Activated CD4-positive, CD25-positive, alpha-beta regulatory T cell (primary cell): ENCODE data around the gene HRC.
"Not testable (repeated sequence)": the region's sequence is repeated elsewhere in the genome, so short reads cannot be mapped to it uniquely, and the experiment has no call there.

ENCODE experiments used
- DNase-seq, 4 experiments: peaks; one replicate each; lab custom pipeline; 2025; lab: John Stamatoyannopoulos, UW

Gene HRC

GRCh38 chr19:49160450-49161189 lies 5.4 kb upstream of the HRC start:
- no peak for DNase-seq

DNA sequence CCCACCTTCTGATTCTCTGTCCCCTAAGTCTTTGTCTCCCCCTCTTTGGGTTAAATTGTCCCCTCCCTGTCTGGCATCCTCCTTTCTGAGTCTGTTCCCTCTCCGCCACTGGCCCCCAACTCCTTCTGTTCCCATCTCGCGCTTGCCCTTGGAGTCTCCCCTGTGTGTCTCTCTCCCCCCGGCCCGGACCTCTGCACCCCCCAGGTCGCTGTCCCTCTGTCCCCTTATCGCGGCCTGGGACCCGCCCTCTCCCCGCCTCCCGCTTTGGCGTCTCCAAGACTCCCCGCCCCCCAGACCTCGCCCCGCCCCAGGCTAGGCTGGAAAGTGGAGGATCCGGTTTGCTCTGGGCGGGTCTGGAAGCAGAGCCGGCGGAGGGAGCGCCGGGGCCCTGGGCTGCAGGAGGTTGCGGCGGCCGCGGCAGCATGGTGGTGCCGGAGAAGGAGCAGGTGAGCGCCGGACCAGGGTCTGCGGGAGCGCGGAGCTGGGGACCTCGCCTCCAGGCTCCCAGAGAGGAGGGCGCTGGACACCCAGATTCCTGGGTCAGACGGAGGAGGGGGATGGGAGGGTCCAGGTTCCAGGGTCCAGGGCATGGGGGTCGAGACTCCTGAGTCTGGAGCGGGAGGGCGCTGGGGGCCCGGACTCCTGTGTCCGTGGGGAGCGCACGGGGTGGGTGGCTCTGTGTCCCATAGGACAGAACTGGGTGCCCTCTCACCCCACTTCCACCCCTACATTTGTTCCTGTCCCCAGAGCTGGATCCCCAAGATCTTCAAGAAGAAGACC lies 2.4 kb upstream of the HRC start, which contains the start of gene TRPM4:
TRPM4 (plus strand) TSS at position 348 of the 780 bp plus-strand sequence; CDS start at position 423, 75 bp downstream.
- DNase-seq: peak in 1 of 4 experiments; percentile 13

- DNase-seq: no peak
Measured at GRCh38 chr19:49155820-49156346, 687 bp upstream of the HRC start.

DNA sequence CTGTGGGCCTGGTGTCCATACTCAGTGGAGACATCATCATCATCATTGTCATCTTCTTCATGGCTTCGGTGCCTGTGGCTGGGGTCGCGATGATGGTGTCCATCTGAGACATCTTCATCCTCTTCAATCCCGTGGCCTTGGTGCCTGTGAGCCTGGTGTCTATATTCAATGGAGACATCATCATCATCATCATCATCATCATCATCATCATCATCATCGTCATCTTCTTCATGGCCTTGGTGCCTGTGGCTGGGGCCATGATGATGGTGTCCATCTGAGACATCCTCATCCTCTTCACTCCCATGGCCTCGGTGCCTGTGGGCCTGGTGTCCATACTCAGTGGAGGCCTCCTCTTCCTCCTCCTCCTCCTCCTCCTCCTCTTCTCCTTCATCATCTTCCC lies 917 bp downstream of the HRC start:
- no peak for DNase-seq

DNA sequence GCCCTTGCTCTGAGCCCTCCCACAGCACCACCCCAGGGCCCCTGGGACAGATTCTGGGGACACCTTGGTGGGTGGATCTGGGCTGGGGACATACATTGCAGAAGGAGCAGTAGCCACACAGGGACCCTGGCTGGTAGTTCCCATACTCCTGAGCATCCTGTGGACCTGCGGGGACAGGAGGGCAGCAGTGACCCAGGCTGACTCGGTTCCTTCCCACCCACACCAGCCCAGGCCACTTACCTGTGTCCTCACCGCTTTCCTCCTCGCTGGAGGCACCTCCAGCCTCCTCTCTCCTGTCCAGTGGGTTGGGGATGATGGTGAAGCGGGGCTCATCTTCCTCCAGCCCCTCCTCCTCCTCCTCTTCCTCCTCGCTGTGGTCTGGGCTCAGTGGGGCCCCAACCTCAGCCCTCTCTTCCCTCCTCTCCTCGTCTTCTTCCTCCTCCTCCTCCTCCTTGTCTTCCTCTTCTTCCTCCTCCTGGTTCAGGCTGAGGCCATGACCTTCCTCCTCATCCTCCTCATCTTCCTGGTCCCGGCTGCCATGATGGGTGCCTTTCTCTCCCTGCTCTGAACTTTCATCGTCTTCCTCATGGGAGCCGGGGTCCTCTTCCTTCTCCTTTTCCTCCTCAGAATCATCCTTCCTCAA lies 1.9 kb downstream of the HRC start:
- no peak for DNase-seq

- DNase-seq: no peak
Measured at GRCh38 chr19:49152119-49152550, 3.1 kb downstream of the HRC start.

GRCh38 chr19:49151267-49152118 lies 3.7 kb downstream of the HRC start:
- DNase-seq: no peak

DNA sequence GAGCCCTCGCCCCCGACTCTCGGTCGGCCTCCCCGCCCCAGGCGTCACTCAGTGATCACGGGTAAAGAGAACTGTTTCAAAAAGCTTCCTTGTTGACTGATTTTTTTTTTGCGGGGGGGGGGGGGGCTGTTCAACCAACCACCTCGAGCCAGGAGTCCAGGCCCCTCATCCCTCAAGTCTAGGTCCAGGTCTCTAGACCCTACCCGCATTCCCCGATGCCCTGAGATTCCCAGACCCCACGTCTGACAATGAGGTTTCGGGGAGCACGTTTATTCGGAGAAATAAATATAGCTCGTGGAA lies 4.3 kb downstream of the HRC start:
- no peak for DNase-seq

- no peak for DNase-seq
Measured at GRCh38 chr19:49150106-49150943, 4.9 kb downstream of the HRC start.

DNA sequence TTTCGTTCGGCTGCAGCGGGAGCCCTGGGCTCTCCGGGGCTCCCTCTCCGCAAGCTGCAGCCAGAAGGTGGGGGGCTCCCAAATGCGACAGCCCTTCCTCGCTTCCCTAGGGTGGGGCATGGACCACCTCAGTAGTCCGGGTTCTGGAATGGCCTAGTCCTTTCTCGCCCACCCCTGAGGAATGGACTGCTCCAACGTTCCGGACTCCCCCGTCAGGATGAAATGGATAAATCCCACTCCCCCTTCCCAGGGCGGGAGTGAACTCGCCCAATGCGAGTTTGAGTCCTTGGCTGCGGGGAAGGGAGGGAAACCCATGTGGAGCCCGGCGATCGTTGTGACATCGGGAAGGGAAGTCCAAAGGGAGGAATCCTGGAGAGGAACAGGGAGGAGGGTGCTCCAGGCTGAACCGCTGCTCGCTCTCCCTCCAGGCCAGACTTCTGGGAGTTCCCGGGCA lies 5.5 kb downstream of the HRC start:
- DNase-seq: no peak

DNA sequence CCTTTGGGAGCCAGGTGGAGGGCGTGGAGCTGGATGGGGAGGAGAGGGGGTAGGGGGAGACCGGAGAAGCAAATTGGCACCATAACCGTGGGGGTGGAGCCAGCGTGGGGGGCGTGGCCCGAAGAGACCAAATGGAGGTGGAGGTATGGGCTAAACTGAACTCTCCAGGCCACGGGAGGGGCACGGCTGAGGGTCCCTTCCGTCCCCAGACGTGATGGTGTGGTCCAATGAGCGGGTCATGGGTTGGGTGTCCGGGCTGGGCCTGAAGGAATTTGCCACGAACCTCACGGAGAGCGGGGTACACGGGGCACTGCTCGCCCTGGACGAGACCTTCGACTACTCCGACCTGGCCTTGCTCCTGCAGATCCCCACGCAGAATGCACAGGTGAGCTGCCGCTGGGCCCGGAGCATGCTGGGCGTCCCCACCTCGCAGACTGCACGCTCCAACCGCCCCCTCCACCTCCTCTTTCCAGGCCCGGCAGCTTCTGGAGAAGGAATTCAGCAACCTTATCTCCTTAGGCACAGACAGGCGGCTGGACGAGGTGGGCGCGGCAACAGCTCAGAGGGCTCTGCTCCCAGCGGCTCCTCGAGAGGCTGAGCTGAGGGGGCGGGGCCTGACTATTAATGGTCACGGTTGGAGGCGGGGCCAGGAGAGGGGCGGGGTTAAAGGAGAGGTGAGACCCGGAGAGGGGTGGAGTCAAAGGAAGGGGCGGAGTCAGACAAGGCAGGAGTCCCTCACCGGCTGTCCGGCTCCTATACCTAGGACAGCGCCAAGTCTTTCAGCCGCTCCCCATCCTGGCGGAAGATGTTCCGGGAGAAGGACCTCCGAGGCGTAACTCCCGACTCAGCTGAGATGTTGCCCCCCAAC lies 6.2 kb downstream of the HRC start:
- DNase-seq: peak; percentile 39 to 72 (median 57)

- DNase-seq: no peak
Measured at GRCh38 chr19:49148044-49148682, 7.0 kb downstream of the HRC start.

GRCh38 chr19:49146408-49146770 lies 8.8 kb downstream of the HRC start:
- DNase-seq: not testable (repeated sequence)

DNA sequence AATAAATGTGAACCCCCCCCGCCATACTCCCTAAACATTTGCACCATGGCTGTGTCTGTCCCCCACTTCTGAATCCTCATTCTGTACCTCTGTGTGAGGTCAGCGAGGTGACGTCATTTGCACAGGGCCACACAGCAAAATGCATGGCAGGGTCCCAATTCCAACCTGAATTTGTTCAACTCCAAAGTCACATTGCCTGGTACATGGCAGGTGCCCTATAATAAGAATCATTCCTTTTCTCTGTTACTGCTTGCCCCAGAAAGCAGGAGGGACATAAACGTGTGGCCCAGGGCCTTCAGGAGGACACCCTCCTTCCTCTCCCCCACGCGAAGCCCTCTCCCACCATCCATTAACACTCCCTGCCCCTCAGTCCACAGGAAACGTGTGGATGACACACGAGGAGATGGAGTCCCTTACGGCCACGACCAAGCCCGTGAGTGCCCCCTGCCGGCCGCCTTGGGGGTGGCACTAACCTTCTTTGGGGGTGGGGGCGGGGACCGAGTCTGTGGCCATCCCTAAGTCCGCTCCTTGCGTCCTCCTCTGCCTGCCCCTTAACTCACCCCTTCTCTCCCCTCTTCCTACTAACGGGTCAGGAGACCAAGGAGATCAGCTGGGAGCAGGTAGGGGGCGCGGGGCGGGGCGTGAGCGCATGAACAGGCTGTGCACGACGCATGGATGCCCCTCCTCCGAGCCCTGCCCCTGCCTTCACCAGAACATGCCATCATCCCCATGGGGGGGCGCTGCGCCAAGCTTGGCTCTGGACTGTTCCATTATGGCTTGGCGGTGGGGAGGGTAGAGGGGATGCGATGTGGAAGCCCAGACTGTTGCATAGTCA lies 9.4 kb downstream of the HRC start:
- peak; percentile 56 to 83 (median 68) for DNase-seq

DNA sequence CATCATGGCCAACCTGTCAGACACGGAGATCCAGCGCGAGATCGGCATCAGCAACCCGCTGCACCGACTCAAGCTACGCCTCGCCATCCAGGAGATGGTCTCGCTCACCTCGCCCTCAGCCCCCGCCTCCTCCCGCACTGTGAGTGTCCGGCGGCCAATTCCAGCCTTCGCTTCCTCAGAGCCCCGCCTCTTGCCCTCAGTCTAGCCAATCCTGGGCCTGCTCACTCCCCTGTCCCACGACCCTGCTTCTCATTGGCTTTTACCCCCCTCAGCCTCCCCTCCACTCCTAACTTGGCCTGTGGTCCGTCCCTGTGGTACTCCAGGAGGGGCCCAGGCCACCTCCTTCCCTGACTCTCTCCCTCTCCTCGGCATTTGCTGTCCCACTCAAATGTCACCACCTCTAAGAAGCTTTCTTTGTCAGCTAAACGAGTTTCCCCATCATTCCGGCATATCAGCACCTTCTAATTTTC lies 12.3 kb downstream of the HRC start:
- peak in 1 of 4 experiments; percentile 28 for DNase-seq

DNA sequence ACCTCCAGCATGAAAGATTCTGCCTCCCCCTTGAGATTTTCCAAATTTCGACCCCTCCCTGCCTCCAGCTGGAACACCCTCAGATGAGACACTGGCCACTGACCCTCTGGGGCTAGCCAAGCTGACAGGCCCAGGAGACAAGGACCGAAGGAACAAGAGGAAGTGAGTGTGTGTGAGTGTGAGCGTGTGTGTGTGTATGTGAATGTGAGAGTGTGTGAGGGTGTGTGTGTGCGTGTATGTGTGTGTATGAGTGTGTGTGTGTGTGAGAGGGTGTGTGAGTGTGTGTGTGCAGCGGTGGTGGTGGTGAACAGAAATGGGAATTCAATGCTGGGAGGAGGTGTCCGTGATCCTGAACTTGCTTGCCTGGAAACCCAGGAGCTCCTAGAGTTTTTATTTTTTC lies 13.8 kb downstream of the HRC start:
- no peak for DNase-seq

DNA sequence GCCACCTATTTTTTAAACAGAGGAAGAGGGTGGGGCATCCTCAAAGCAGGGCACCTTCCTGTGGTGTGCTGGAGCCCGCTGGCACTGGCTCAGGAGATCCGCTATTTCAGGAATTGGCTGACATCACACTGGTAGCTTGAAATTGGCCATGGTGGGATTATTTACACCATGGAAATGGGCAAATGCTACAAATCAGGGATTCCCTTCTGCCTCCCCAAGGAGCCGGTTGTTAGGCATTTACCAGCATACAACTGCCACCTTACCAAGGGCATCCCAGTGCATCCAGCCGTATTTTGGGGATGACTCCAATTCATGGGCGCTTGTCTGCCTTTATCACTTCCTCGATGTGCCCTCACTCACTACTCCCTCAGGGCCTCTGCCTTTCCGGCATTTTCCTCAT lies 14.2 kb downstream of the HRC start:
- DNase-seq: no peak

DNA sequence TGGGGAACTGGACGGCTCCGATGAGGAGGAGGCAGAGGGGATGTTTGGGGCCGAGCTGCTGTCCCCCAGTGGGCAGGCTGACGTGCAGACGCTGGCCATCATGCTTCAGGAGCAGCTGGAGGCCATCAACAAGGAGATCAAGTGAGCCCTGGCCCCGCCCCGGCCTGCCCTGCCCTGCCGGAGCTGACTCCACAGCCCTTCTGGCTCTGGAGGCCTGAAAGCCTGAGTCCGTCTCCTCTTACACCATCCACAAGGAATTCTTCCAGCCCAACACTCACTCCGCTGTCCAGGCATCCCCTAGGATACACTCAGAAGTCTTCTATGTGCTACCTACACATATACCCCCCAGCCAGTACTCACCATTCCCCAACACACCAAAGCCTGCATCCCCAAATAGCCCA lies 18.4 kb downstream of the HRC start:
- no peak for DNase-seq
